Measurements from ENCODE around the gene DCTN4. TPM values are rescaled to one million over a fixed set of nuclear protein-coding genes. Genes with fewer than 3 reads are reported as not detected.

DCTN4 gene
- total and polyA plus RNA-seq, 9 of the 15 experiments (the other 6 are each of a cell fraction or from before 2014, with no cell fraction given), result 20.4 to 64.9 (median 49.9) TPM

Other genes starting within 250 kb of the DCTN4 start
- 0.04 TPM in 1 of 2 replicates, not detected in the other for gene SYNPO, start 118.4 kb downstream of the DCTN4 start, total RNA-seq (2014; rRNA removed)
- gene SYNPO, start 118.4 kb downstream of the DCTN4 start, total RNA-seq (2014; rRNA removed; fragmentation: Illumina TruSeq; extraction: Trizol), result not detected in 2 replicates
- gene SYNPO, start 118.4 kb downstream of the DCTN4 start, total RNA-seq (2015; rRNA removed; fragmentation: Illumina TruSeq; extraction: Trizol), result not detected in 2 replicates
- gene SYNPO, start 118.4 kb downstream of the DCTN4 start, total RNA-seq (2021), result 0.31 and 0.36 TPM in 2 replicates
- gene SYNPO, start 118.4 kb downstream of the DCTN4 start, polyA plus RNA-seq (2011; rRNA removed), result 0.03 and 0.05 TPM in 2 replicates
- 0.03 and 0.10 TPM in 2 replicates for gene SYNPO, start 118.4 kb downstream of the DCTN4 start, polyA plus RNA-seq (2014; fragmentation: Illumina TruSeq; extraction: Trizol)
- under 1 TPM in 1 of 2 experiments, not detected in 1; 0.03 TPM for gene SYNPO, start 118.4 kb downstream of the DCTN4 start, polyA plus RNA-seq (2014; fragmentation: Nextera tagmentation; extraction: Ambion mirVana)
- 0.01 TPM in 1 of 2 replicates, not detected in the other for gene SYNPO, start 118.4 kb downstream of the DCTN4 start, polyA plus RNA-seq (2014; rRNA removed)
- not detected in 2 replicates for gene MYOZ3, start 97.8 kb downstream of the DCTN4 start, total RNA-seq (2014; rRNA removed)
- not detected in 2 replicates for gene MYOZ3, start 97.8 kb downstream of the DCTN4 start, total RNA-seq (2014; rRNA removed; fragmentation: Illumina TruSeq; extraction: Trizol)
- gene MYOZ3, start 97.8 kb downstream of the DCTN4 start, total RNA-seq (2015; rRNA removed; fragmentation: Illumina TruSeq; extraction: Trizol), result not detected in 2 replicates
- not detected in 2 replicates for gene MYOZ3, start 97.8 kb downstream of the DCTN4 start, total RNA-seq (2021)
- gene MYOZ3, start 97.8 kb downstream of the DCTN4 start, polyA plus RNA-seq (2011; rRNA removed), result not detected in 2 replicates
- gene MYOZ3, start 97.8 kb downstream of the DCTN4 start, polyA plus RNA-seq (2014; fragmentation: Illumina TruSeq; extraction: Trizol), result not detected in 2 replicates
- gene MYOZ3, start 97.8 kb downstream of the DCTN4 start, polyA plus RNA-seq (2014; fragmentation: Nextera tagmentation; extraction: Ambion mirVana), result not detected
- not detected in 2 replicates for gene MYOZ3, start 97.8 kb downstream of the DCTN4 start, polyA plus RNA-seq (2014; rRNA removed)
- gene RBM22, start 58.0 kb downstream of the DCTN4 start, total RNA-seq (2014; rRNA removed), result 31.3 and 41.6 TPM in 2 replicates
- gene RBM22, start 58.0 kb downstream of the DCTN4 start, total RNA-seq (2014; rRNA removed; fragmentation: Illumina TruSeq; extraction: Trizol), result 43.7 and 46.8 TPM in 2 replicates
- gene RBM22, start 58.0 kb downstream of the DCTN4 start, total RNA-seq (2015; rRNA removed; fragmentation: Illumina TruSeq; extraction: Trizol), result 44.8 and 45.1 TPM in 2 replicates
- gene RBM22, start 58.0 kb downstream of the DCTN4 start, total RNA-seq (2021), result 51.3 and 53.5 TPM in 2 replicates
- 69.9 and 77.7 TPM in 2 replicates for gene RBM22, start 58.0 kb downstream of the DCTN4 start, polyA plus RNA-seq (2011; rRNA removed)
- 73.9 and 82.2 TPM in 2 replicates for gene RBM22, start 58.0 kb downstream of the DCTN4 start, polyA plus RNA-seq (2014; fragmentation: Illumina TruSeq; extraction: Trizol)
- gene RBM22, start 58.0 kb downstream of the DCTN4 start, polyA plus RNA-seq (2014; fragmentation: Nextera tagmentation; extraction: Ambion mirVana), result 10 to 100 TPM; 33.6 to 65.3 TPM
- gene RBM22, start 58.0 kb downstream of the DCTN4 start, polyA plus RNA-seq (2014; rRNA removed), result 37.1 and 38.3 TPM in 2 replicates
- 13.6 and 20.2 TPM in 2 replicates for gene SMIM3, start 19.7 kb upstream of the DCTN4 start, total RNA-seq (2014; rRNA removed)
- 14.6 and 15.8 TPM in 2 replicates for gene SMIM3, start 19.7 kb upstream of the DCTN4 start, total RNA-seq (2014; rRNA removed; fragmentation: Illumina TruSeq; extraction: Trizol)
- 27.7 and 28.5 TPM in 2 replicates for gene SMIM3, start 19.7 kb upstream of the DCTN4 start, total RNA-seq (2015; rRNA removed; fragmentation: Illumina TruSeq; extraction: Trizol)
- 13.0 and 13.7 TPM in 2 replicates for gene SMIM3, start 19.7 kb upstream of the DCTN4 start, total RNA-seq (2021)
- gene SMIM3, start 19.7 kb upstream of the DCTN4 start, polyA plus RNA-seq (2011; rRNA removed), result 13.9 and 29.5 TPM in 2 replicates
- 18.8 and 19.7 TPM in 2 replicates for gene SMIM3, start 19.7 kb upstream of the DCTN4 start, polyA plus RNA-seq (2014; fragmentation: Illumina TruSeq; extraction: Trizol)
- 1 to 10 TPM; 4.1 to 6.7 TPM for gene SMIM3, start 19.7 kb upstream of the DCTN4 start, polyA plus RNA-seq (2014; fragmentation: Nextera tagmentation; extraction: Ambion mirVana)
- gene SMIM3, start 19.7 kb upstream of the DCTN4 start, polyA plus RNA-seq (2014; rRNA removed), result 12.8 and 13.5 TPM in 2 replicates
- gene IRGM, start 87.5 kb upstream of the DCTN4 start, total RNA-seq (2014; rRNA removed), result 0.24 TPM in 1 of 2 replicates, not detected in the other
- 0.16 TPM in 1 of 2 replicates, not detected in the other for gene IRGM, start 87.5 kb upstream of the DCTN4 start, total RNA-seq (2014; rRNA removed; fragmentation: Illumina TruSeq; extraction: Trizol)
- 0.22 TPM in 1 of 2 replicates, not detected in the other for gene IRGM, start 87.5 kb upstream of the DCTN4 start, total RNA-seq (2015; rRNA removed; fragmentation: Illumina TruSeq; extraction: Trizol)
- not detected in 2 replicates for gene IRGM, start 87.5 kb upstream of the DCTN4 start, total RNA-seq (2021)
- gene IRGM, start 87.5 kb upstream of the DCTN4 start, polyA plus RNA-seq (2011; rRNA removed), result 0.15 TPM in 1 of 2 replicates, not detected in the other
- 0.09 and 0.15 TPM in 2 replicates for gene IRGM, start 87.5 kb upstream of the DCTN4 start, polyA plus RNA-seq (2014; fragmentation: Illumina TruSeq; extraction: Trizol)
- not detected for gene IRGM, start 87.5 kb upstream of the DCTN4 start, polyA plus RNA-seq (2014; fragmentation: Nextera tagmentation; extraction: Ambion mirVana)
- not detected in 2 replicates for gene IRGM, start 87.5 kb upstream of the DCTN4 start, polyA plus RNA-seq (2014; rRNA removed)
- gene ZNF300, start 146.0 kb upstream of the DCTN4 start, total RNA-seq (2014; rRNA removed), result 7.7 and 8.2 TPM in 2 replicates
- 11.1 and 12.5 TPM in 2 replicates for gene ZNF300, start 146.0 kb upstream of the DCTN4 start, total RNA-seq (2014; rRNA removed; fragmentation: Illumina TruSeq; extraction: Trizol)
- 11.2 and 11.9 TPM in 2 replicates for gene ZNF300, start 146.0 kb upstream of the DCTN4 start, total RNA-seq (2015; rRNA removed; fragmentation: Illumina TruSeq; extraction: Trizol)
- gene ZNF300, start 146.0 kb upstream of the DCTN4 start, total RNA-seq (2021), result 7.6 and 8.1 TPM in 2 replicates
- gene ZNF300, start 146.0 kb upstream of the DCTN4 start, polyA plus RNA-seq (2011; rRNA removed), result 1.6 and 8.8 TPM in 2 replicates
- 9.8 and 11.7 TPM in 2 replicates for gene ZNF300, start 146.0 kb upstream of the DCTN4 start, polyA plus RNA-seq (2014; fragmentation: Illumina TruSeq; extraction: Trizol)
- gene ZNF300, start 146.0 kb upstream of the DCTN4 start, polyA plus RNA-seq (2014; fragmentation: Nextera tagmentation; extraction: Ambion mirVana), result 10 to 100 TPM in 1 of 2 experiments, 1 to 10 TPM in 1; 4.4 to 11.9 TPM
- gene ZNF300, start 146.0 kb upstream of the DCTN4 start, polyA plus RNA-seq (2014; rRNA removed), result 13.2 and 14.2 TPM in 2 replicates